Esophagus squamous epithelium (tissue), 5 donors: ENCODE results near the gene BCDIN3D. TPM values are rescaled to one million over a fixed set of nuclear protein-coding genes. Genes with fewer than 3 reads are reported as not detected.

Source experiments
- DNase-seq: peaks from one replicate; lab custom pipeline; 2025; lab: John Stamatoyannopoulos, UW
- H3K27ac ChIP-seq, 4 donors: fragments of 200-600 bp; sonication (generic); one replicate each; pipeline ENCODE4 v1.5.1; 2016 to 2019; ENCODE audit warnings: mild to moderate bottlenecking in 1 of 4
- H3K27me3 ChIP-seq, 4 donors: fragments of 200-600 bp; sonication (generic); 1 replicate in 3 of 4; 2 replicates in 1 of 4; pipeline versions ENCODE4 v1.5.1 to v1.6.0; 2017 to 2021; ENCODE audit warnings: antibody characterized with exemption in 1 of 4
- H3K36me3 ChIP-seq, 3 donors: fragments of 200-600 bp; sonication (generic); one replicate each; pipeline ENCODE4 v1.5.1; 2016 to 2019
- H3K4me1 ChIP-seq, 3 donors: fragments of 200-600 bp; sonication (generic); one replicate each; pipeline ENCODE4 v1.5.1; 2017 to 2019
- H3K4me3 ChIP-seq, 4 donors: fragments of 200-600 bp; sonication (generic); 1 replicate in 3 of 4; 2 replicates in 1 of 4; pipeline ENCODE4 v1.5.1; 2016 to 2019; ENCODE audit warnings: mild to moderate bottlenecking in 2 of 4, moderate library complexity in 1 of 4
- H3K9me3 ChIP-seq, 3 donors: fragments of 200-600 bp; sonication (generic); one replicate each; pipeline ENCODE4 v1.5.1; 2016 to 2019
- CTCF ChIP-seq, 6 experiments: fragments of 450-650 bp in 4 of 6; fragments of 200-600 bp in 2 of 6; sonication (generic) in 2 of 6; IDR thresholded peaks; one replicate each; pipeline ENCODE4 v1.5.1; 2016 to 2019; ENCODE audit warnings: antibody characterized with exemption in 6 of 6, mild to moderate bottlenecking in 4 of 6, moderate library complexity in 4 of 6
- POLR2A ChIP-seq, 4 donors: fragments of 450-650 bp; IDR thresholded peaks; one replicate each; pipeline ENCODE4 v1.6.1; 2017; ENCODE audit warnings: antibody characterized with exemption in 4 of 4, mild to moderate bottlenecking in 4 of 4, moderate library complexity in 3 of 4
- WGBS, 2 donors: methylation state at CpG; one replicate each; pipeline ENCODE4 v1.1.5; 2018; 5-methylcytosine and 5-hydroxymethylcytosine counted together
- intact Hi-C: fragments of 100-400 bp; cut with DNase I; formaldehyde crosslinking; loops from one replicate; pipeline ENCODE4 v1.15.0; 2022
- total RNA-seq, 4 donors: library from RNA; depleted of rRNA; stranded (reverse); fragments of >200 nt; gene quantifications; one replicate each; pipeline ENCODE4 v1.1.0, GENCODE V29; 2016
- donor health status: DM: yes; HTN: yes; CAD: no.

The BCDIN3D gene
- total RNA-seq, 4 donors from 2014 or later, result 2.5 to 4.8 (median 3.0) TPM

- Histone ChIP-seq H3K4me3 (no peak overlapping the region), H3K4me1 (no peaks in the 10 kb centered on the region), H3K36me3 (peaks cover 12 to 87% (median 25%) of the 10 kb centered on the region in 3 donors), H3K9me3 (no peaks in the 10 kb centered on the region), H3K27me3 (no peaks in the 10 kb centered on the region), H3K27ac (no peak overlapping the region)
- DNase-seq, result no peak
- intact Hi-C loops, result no loop called here
- TF ChIP-seq CTCF (IDR thresholded peaks at IDR 0.05) (no peak), POLR2A (IDR thresholded peaks at IDR 0.05) (no peak)
- no CpG with 5 or more reads among the region's 17 CpGs for WGBS, 2 donors
Observed at GRCh38 chr12:49796606-49797448, 46.1 kb downstream of the BCDIN3D start.

GRCh38 chr12:49796155-49796554, 46.8 kb downstream of the BCDIN3D start:
- Histone ChIP-seq H3K27ac (no peak overlapping the region), H3K4me3 (no peak overlapping the region), H3K4me1 (no peaks in the 10 kb centered on the region), H3K9me3 (no peaks in the 10 kb centered on the region), H3K36me3 (peaks cover 9 to 87% (median 21%) of the 10 kb centered on the region in 3 donors), H3K27me3 (no peaks in the 10 kb centered on the region)
- no peak for TF ChIP-seq CTCF (IDR thresholded peaks at IDR 0.05)
- TF ChIP-seq POLR2A (IDR thresholded peaks at IDR 0.05), result no peak
- DNase-seq, result no peak
- WGBS, 2 donors, result 90 to 91% methylated on average over 3 to 10 of the region's 12 CpGs
- intact Hi-C loops, result no loop called here

- no peak for TF ChIP-seq POLR2A (IDR thresholded peaks at IDR 0.05)
- no peak for TF ChIP-seq CTCF (IDR thresholded peaks at IDR 0.05)
- no peak overlapping the region for H3K27ac ChIP-seq
- no peaks in the 10 kb centered on the region for H3K27me3 ChIP-seq
- intact Hi-C loops, result no loop called here
- H3K36me3 ChIP-seq, result peaks cover 9 to 87% (median 18%) of the 10 kb centered on the region in 3 donors
- no peak for DNase-seq
- WGBS, 2 donors, result 93% methylated on average over 2 to 5 of the region's 12 CpGs
- H3K9me3 ChIP-seq, result no peaks in the 10 kb centered on the region
- no peaks in the 10 kb centered on the region for H3K4me1 ChIP-seq
- H3K4me3 ChIP-seq, result no peak overlapping the region
Observed at GRCh38 chr12:49795654-49796105, 47.2 kb downstream of the BCDIN3D start.

GRCh38 chr12:49794811-49795653, 47.9 kb downstream of the BCDIN3D start:
- peaks cover 9 to 81% (median 18%) of the 10 kb centered on the region in 3 donors for H3K36me3 ChIP-seq
- intact Hi-C loops, result no loop called here
- no peaks in the 10 kb centered on the region for H3K27me3 ChIP-seq
- 76 to 90% methylated on average over 10 to 14 of the region's 32 CpGs for WGBS, 2 donors
- H3K9me3 ChIP-seq, result no peaks in the 10 kb centered on the region
- H3K4me1 ChIP-seq, result no peaks in the 10 kb centered on the region
- H3K27ac ChIP-seq, result no peak overlapping the region
- no peak overlapping the region for H3K4me3 ChIP-seq
- TF ChIP-seq POLR2A (IDR thresholded peaks at IDR 0.05) (no peak), CTCF (IDR thresholded peaks at IDR 0.05) (no peak)
- DNase-seq, result no peak
